ENCODE results near the gene LRRC26. TPM values are rescaled to one million over a fixed set of nuclear protein-coding genes. Genes with fewer than 3 reads are reported as not detected.

LRRC26 gene
- total RNA-seq, 3 donors from 2014 or later: 18.7 to 63.0 (median 58.9) TPM

DNA sequence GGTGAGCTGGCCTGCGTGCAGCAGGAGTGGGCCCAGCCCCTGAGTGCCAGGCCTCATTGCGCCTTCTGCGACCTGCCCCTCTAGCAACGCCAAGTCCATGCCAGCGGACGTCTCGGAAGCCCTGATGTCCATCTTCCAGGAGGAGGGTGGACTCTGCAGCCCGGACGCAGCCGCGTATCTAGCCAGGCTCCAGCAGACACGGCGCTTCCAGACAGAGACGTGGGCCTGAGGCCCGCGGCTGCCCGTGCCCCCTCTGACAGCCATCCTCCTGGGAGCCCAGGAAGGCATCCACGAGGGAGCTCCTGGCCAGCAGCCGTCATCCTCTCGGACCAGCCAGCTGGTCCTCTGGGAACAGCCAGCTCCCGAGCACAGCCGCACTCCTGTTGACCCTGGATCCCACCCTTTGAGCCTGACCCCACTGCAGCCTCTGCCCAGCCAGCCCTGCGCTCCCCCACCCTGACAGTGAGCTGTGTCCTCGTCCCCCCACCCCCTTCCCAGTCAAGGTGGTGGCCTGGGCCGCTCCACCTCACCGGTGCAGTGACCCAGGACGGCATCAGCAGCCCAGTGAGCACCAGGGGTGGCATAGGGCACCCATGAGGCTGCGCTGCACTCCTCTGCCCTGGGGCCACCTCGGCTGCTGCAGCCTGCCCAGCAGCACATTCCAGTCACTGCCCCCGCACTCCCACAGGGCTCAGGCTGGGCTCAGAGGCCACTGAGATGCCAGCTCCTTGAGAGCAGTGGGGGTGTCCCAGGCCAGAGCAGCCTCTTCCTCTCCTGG lies 46.5 kb upstream of the LRRC26 start:
- Histone ChIP-seq H3K4me1 (ENCODE audit: low read depth) (peaks cover 12% of the 10 kb centered on the region), H3K4me3 (no peak overlapping the region), H3K9me3 (no peaks in the 10 kb centered on the region), H3K36me3 (ENCODE audit: low read depth) (no peaks in the 10 kb centered on the region)
- TF ChIP-seq, protein P1, sequence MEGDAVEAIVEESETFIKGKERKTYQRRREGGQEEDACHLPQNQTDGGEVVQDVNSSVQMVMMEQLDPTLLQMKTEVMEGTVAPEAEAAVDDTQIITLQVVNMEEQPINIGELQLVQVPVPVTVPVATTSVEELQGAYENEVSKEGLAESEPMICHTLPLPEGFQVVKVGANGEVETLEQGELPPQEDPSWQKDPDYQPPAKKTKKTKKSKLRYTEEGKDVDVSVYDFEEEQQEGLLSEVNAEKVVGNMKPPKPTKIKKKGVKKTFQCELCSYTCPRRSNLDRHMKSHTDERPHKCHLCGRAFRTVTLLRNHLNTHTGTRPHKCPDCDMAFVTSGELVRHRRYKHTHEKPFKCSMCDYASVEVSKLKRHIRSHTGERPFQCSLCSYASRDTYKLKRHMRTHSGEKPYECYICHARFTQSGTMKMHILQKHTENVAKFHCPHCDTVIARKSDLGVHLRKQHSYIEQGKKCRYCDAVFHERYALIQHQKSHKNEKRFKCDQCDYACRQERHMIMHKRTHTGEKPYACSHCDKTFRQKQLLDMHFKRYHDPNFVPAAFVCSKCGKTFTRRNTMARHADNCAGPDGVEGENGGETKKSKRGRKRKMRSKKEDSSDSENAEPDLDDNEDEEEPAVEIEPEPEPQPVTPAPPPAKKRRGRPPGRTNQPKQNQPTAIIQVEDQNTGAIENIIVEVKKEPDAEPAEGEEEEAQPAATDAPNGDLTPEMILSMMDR (IDR thresholded peaks at IDR 0.05): no peak
- DNase-seq (peak in 1 of 3 donors; percentile 2), ATAC-seq (no peak)
- intact Hi-C loops (cut with DNase I, micrococcal nuclease): no loop called here

DNA sequence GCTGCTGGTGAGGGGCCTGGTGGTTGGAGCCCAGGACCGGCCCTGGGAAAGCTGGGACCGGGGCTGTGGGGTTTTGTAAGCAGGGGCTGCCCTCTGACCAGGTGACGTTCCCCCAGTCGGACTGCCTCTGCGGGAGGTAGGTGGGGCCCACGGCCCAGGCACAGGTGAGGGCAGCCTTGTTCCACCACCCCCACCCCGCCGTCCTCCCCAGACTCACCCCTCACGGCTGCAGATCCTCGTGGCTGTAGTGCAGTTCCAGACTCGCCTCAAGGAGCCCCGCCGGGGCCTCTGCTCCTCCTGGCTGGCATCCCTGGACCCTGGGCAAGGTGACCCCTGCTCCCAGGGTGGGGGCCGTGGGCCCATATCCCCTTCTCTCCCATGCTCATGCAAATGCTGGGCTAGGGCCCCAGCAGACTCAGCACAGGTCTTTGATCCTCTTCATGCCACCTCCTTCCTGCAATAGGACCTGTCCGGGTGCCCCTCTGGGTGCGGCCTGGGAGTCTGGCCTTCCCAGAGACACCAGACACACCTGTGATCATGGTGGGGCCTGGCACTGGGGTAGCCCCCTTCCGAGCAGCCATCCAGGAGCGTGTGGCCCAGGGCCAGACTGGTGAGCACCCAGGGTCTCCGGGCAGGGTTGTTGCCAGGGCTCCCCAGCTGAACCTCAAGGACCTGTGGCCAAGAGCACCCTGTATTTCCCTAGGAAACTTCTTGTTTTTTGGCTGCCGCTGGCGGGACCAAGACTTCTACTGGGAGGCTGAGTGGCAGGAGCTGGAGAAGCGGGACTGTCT lies 45.5 kb upstream of the LRRC26 start:
- TF ChIP-seq, protein P1 (IDR thresholded peaks at IDR 0.05): no peak
- intact Hi-C loops (cut with DNase I, micrococcal nuclease): no loop called here
- no peak overlapping the region for H3K4me3 ChIP-seq
- no peaks in the 10 kb centered on the region for H3K36me3 ChIP-seq (ENCODE audit: low read depth)
- H3K9me3 ChIP-seq: no peaks in the 10 kb centered on the region
- ATAC-seq: no peak
- H3K4me1 ChIP-seq (ENCODE audit: low read depth): peaks cover 12% of the 10 kb centered on the region
- DNase-seq: no peak

DNA sequence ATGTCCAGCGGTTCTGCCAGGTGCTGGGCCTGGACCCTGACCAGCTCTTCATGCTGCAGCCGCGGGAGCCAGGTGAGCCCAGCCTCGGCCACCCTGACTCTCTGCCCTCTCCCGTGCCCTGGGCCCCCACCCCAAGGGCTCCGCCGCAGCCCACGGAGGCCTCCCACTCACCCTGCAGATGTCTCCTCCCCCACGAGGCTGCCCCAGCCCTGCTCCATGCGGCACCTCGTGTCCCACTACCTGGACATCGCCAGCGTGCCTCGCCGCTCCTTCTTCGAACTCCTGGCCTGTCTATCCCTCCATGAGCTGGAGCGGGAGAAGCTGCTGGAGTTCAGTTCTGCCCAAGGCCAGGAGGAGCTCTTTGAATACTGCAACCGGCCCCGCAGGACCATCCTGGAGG lies 44.8 kb upstream of the LRRC26 start:
- Histone ChIP-seq H3K4me1 (ENCODE audit: low read depth) (peaks cover 12% of the 10 kb centered on the region), H3K9me3 (no peaks in the 10 kb centered on the region), H3K4me3 (no peak overlapping the region), H3K36me3 (ENCODE audit: low read depth) (no peaks in the 10 kb centered on the region)
- intact Hi-C loops (cut with DNase I, micrococcal nuclease): no loop called here
- TF ChIP-seq, protein P1 (IDR thresholded peaks at IDR 0.05): no peak
- DNase-seq (no peak), ATAC-seq (no peak)

DNA sequence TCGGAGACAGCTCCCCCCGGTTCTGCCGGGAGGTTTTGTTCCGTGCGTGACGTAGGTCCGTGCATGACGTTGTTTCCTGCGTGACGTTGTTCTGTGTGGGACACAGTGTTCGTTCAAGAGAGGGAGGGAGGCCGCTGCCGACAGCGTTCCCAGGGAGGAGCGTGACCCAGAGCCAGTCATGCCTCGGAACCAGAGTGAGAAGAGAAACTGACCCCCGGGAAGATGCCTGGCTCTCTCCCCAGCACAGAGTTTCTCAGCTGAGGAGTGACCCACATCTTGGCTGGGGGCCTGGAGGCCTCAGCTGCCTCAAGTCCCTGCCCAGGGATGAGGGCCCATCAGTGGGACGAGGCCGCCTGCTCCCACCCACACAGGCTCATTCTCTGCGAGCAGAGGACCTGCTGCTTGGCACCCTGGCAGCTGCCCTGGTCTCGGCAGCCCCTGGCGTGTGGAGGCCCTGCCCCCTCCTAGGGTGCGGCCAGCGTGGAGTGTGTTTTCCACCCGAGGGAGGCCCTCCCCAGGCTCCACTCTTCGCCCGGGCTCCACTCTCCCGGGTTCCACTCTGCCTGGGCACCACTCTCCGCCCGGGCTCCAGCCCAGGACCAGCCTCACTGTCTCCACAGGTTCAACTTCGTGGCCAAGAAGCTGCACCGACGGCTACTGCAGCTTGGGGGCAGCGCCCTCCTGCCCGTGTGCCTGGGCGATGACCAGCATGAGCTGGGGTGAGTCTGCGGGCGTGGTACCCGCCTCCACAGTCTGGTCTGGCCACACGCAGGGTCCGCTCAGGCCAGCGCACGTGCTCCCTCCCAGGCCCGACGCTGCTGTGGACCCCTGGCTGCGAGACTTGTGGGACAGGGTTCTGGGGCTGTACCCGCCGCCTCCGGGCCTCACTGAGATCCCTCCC lies 43.6 kb upstream of the LRRC26 start:
- peaks cover 6% of the 10 kb centered on the region for H3K4me1 ChIP-seq (ENCODE audit: low read depth)
- peak in 1 of 3 donors; percentile 14 for DNase-seq
- no peaks in the 10 kb centered on the region for H3K9me3 ChIP-seq
- intact Hi-C loops (cut with DNase I, micrococcal nuclease): no loop called here
- TF ChIP-seq, protein P1 (IDR thresholded peaks at IDR 0.05): no peak
- ATAC-seq: no peak
- H3K36me3 ChIP-seq (ENCODE audit: low read depth): no peaks in the 10 kb centered on the region
- no peak overlapping the region for H3K4me3 ChIP-seq

GRCh38 chr9:137212520-137212919 lies 42.7 kb upstream of the LRRC26 start:
- no peak for DNase-seq
- intact Hi-C loops (cut with DNase I, micrococcal nuclease): no loop called here
- H3K36me3 ChIP-seq (ENCODE audit: low read depth): no peaks in the 10 kb centered on the region

More at GRCh38 chr9:137212520-137212919, 42.7 kb upstream of the LRRC26 start:
- Histone ChIP-seq H3K4me3 (no peak overlapping the region), H3K4me1 (ENCODE audit: low read depth) (no peaks in the 10 kb centered on the region), H3K9me3 (no peaks in the 10 kb centered on the region)
- ATAC-seq: no peak
- TF ChIP-seq, protein P1 (IDR thresholded peaks at IDR 0.05): no peak

All from mucosa of descending colon (tissue), 3 donors.